GM12873 (cell line): ENCODE data around the gene RANBP1.

Experiments used
- CTCF ChIP-seq: IDR thresholded peaks from 2 replicates; pipeline ENCODE4 v1.5.1; 2012; ENCODE audit warnings: low read depth, mild to moderate bottlenecking, moderate library complexity, low read length, control low read depth; ENCODE audit not compliant: insufficient read depth; ENCODE audit errors: missing control alignments

RANBP1 gene

DNA sequence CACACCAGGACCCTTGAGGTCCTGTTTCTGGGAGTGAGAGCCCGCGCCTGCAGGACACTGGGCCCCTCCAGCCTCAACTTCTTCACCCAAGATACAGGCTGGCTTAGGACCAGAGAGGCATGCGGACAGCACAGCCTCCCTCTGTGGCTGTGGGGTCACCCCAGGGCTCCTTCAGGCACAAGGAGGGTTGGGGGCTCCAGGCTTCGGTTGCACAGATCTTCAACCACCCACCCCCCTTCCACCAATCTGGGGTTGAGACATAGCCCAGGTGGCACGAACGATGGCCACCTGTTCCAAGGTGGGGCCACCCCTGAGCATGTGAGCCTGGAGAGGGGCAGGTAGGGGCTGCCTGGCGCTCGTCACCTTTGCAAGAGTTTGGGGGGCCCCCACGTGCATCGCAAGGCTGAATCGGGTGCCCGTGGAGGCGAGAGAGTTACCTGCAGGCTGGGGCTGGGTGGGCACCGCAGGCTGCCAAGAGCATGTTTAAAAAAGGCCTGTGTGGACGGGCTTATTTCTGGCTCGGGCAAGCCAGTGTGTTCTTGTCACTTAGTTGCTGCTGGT is 16.9 kb downstream of the RANBP1 start:
- TF ChIP-seq CTCF = no peak

DNA sequence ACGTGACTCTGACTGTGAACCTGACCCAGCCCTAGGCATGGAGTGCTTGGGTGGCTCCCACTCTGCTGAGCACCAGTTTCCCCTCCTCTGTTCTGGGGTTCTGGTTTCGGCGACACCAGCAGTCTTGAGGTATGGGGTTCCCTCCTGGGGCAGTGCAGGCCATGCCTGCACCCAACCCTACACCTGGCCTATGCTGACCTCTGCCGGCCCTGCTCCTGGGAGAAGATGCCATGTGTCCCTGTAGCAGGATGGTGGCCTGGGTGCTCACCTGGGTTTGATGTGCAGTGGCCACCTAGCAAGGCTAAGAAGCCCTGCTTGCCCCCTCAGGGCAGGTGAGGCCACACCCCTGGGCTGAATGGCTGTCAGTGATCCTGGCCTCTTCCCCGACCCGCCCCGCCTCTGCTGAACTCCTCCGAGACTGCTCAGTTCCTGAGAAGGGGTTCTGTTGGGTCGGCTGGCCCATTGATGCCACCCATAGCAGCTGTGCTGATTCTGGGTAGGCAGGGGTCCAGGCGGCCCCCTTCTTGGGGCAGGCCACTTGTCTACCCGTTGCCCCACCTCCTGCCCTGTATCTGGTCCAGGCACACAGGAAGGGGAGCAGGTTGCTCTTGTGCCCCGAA is 18.1 kb downstream of the RANBP1 start:
- TF ChIP-seq CTCF = no peak

DNA sequence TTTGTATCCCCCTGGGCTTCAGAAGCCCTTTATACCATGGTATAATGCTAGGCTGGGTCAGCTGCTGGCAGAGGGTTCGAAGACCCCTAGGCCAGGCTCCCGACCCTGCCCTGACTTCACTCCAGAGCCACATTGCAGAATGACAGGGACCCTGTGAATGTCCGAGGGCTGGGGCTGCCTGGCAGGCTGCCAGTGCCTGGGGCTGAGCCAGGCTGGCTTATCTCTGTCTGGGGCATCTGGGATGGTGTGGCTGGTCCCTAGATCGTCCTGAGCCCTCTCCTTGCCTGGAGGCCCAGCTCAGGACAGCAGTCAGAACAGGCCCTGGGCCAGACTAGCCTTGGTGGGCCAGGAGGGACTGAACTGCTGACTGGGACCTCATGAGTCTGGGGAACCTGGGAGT is 19.4 kb downstream of the RANBP1 start:
- no peak for TF ChIP-seq CTCF

GRCh38 chr22:20135806-20136602 is 20.1 kb downstream of the RANBP1 start:
- TF ChIP-seq CTCF = no peak

DNA sequence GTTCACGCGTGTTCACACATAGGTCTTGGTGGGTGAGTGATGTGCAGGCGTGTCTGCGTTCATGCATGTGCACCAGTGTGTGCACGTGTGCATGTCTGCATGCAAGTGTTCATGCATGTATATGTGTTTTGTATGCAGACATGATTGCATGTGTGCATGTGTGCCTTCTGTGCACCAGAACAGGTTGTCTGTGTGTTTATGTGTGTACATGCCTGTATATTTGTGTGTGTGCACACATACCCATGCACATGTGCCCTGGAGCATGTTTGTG is 20.6 kb downstream of the RANBP1 start:
- TF ChIP-seq CTCF = no peak

- TF ChIP-seq CTCF = no peak
These were observed 21.2 kb downstream of the RANBP1 start for GRCh38 chr22:20137113-20137512.

GRCh38 chr22:20137671-20138416 is 21.9 kb downstream of the RANBP1 start:
- TF ChIP-seq CTCF = no peak
